Measurements from ENCODE around the gene MRGPRD. TPM values are rescaled to one million over a fixed set of nuclear protein-coding genes. Genes with fewer than 3 reads are reported as not detected.
"Not testable (repeated sequence)": the region's sequence is repeated elsewhere in the genome, so short reads cannot be mapped to it uniquely, and the experiment has no call there.

MRGPRD gene
- total RNA-seq, 1 donor from 2014 or later = not detected

GRCh38 chr11:68976563-68976962, 4.2 kb downstream of the MRGPRD start:
- H3K9me3 Mint-ChIP-seq (ENCODE audit: unreplicated experiment) = no peaks in the 10 kb centered on the region
- H3K4me3 Mint-ChIP-seq (ENCODE audit: unreplicated experiment) = no peak overlapping the region
- H3K4me1 Mint-ChIP-seq (ENCODE audit: unreplicated experiment) = peaks cover 4% of the 10 kb centered on the region
- no peak for TF ChIP-seq CTCF (IDR thresholded peaks at IDR 0.05; ENCODE audit: unreplicated experiment)
- H3K27ac Mint-ChIP-seq (ENCODE audit: unreplicated experiment) = no peak overlapping the region
- no peaks in the 10 kb centered on the region for H3K36me3 Mint-ChIP-seq (ENCODE audit: low read depth, unreplicated experiment)
- no peaks in the 10 kb centered on the region for H3K27me3 Mint-ChIP-seq (ENCODE audit: unreplicated experiment)
- no peak for DNase-seq (ENCODE audit: low spot score)

- H3K27me3 Mint-ChIP-seq (ENCODE audit: unreplicated experiment) = no peaks in the 10 kb centered on the region
- no peak overlapping the region for H3K27ac Mint-ChIP-seq (ENCODE audit: unreplicated experiment)
- H3K36me3 Mint-ChIP-seq (ENCODE audit: low read depth, unreplicated experiment) = no peaks in the 10 kb centered on the region
These were observed 4.7 kb downstream of the MRGPRD start for GRCh38 chr11:68976095-68976494.

GRCh38 chr11:68974421-68975194, 6.2 kb downstream of the MRGPRD start:
- no peak for DNase-seq (ENCODE audit: low spot score)
- H3K9me3 Mint-ChIP-seq (ENCODE audit: unreplicated experiment) = no peaks in the 10 kb centered on the region
- H3K4me3 Mint-ChIP-seq (ENCODE audit: unreplicated experiment) = no peak overlapping the region
- no peaks in the 10 kb centered on the region for H3K27me3 Mint-ChIP-seq (ENCODE audit: unreplicated experiment)
- no peaks in the 10 kb centered on the region for H3K36me3 Mint-ChIP-seq (ENCODE audit: low read depth, unreplicated experiment)
- peak overlapping the region; percentile 49 for H3K27ac Mint-ChIP-seq (ENCODE audit: unreplicated experiment)
- peaks cover 4% of the 10 kb centered on the region for H3K4me1 Mint-ChIP-seq (ENCODE audit: unreplicated experiment)
- TF ChIP-seq CTCF (IDR thresholded peaks at IDR 0.05; ENCODE audit: unreplicated experiment) = no peak

More at GRCh38 chr11:68976095-68976494, 4.7 kb downstream of the MRGPRD start:
- no peak for DNase-seq (ENCODE audit: low spot score)
- TF ChIP-seq CTCF (IDR thresholded peaks at IDR 0.05; ENCODE audit: unreplicated experiment) = no peak
- no peak overlapping the region for H3K4me3 Mint-ChIP-seq (ENCODE audit: unreplicated experiment)
- peaks cover 4% of the 10 kb centered on the region for H3K4me1 Mint-ChIP-seq (ENCODE audit: unreplicated experiment)
- no peaks in the 10 kb centered on the region for H3K9me3 Mint-ChIP-seq (ENCODE audit: unreplicated experiment)

- not testable (repeated sequence) for H3K4me3 Mint-ChIP-seq (ENCODE audit: unreplicated experiment); H3K9me3 Mint-ChIP-seq (ENCODE audit: unreplicated experiment); H3K27ac Mint-ChIP-seq (ENCODE audit: unreplicated experiment); DNase-seq (ENCODE audit: low spot score); H3K27me3 Mint-ChIP-seq (ENCODE audit: unreplicated experiment); H3K36me3 Mint-ChIP-seq (ENCODE audit: low read depth, unreplicated experiment); H3K4me1 Mint-ChIP-seq (ENCODE audit: unreplicated experiment)
These were observed 7.1 kb downstream of the MRGPRD start for GRCh38 chr11:68973706-68974105.

GRCh38 chr11:68973219-68973618, 7.6 kb downstream of the MRGPRD start:
- H3K36me3 Mint-ChIP-seq (ENCODE audit: low read depth, unreplicated experiment) = no peaks in the 10 kb centered on the region
- DNase-seq (ENCODE audit: low spot score) = no peak

More at GRCh38 chr11:68973219-68973618, 7.6 kb downstream of the MRGPRD start:
- peaks cover 1% of the 10 kb centered on the region for H3K27me3 Mint-ChIP-seq (ENCODE audit: unreplicated experiment)
- TF ChIP-seq CTCF (IDR thresholded peaks at IDR 0.05; ENCODE audit: unreplicated experiment) = no peak
- H3K4me1 Mint-ChIP-seq (ENCODE audit: unreplicated experiment) = no peaks in the 10 kb centered on the region
- no peak overlapping the region for H3K4me3 Mint-ChIP-seq (ENCODE audit: unreplicated experiment)
- H3K27ac Mint-ChIP-seq (ENCODE audit: unreplicated experiment) = peak overlapping the region; percentile 9
- no peaks in the 10 kb centered on the region for H3K9me3 Mint-ChIP-seq (ENCODE audit: unreplicated experiment)
